HepG2 (cell line): ENCODE data around the gene BCAS3. TPM values are rescaled to one million over a fixed set of nuclear protein-coding genes. Genes with fewer than 3 reads are reported as not detected.

Source experiments
- ADNP ChIP-seq: sonication (generic); formaldehyde crosslinking; IDR thresholded peaks from 2 replicates; pipeline ENCODE4 v1.4.0; 2020; ENCODE audit warnings: missing genetic modification reagents
- DZIP1 ChIP-seq: sonication (generic); formaldehyde crosslinking; IDR thresholded peaks from 2 replicates; pipeline ENCODE4 v1.5.0; 2020; ENCODE audit warnings: mild to moderate bottlenecking, missing genetic modification reagents
- E2F5 ChIP-seq: sonication (generic); formaldehyde crosslinking; conservative IDR thresholded peaks from 2 replicates; pipeline ENCODE4 v1.4.0; 2020; ENCODE audit warnings: missing genetic modification reagents
- GABPA ChIP-seq, 2 experiments: IDR thresholded peaks; 2 replicates each; pipeline ENCODE4 v1.6.1; 2011 to 2016; ENCODE audit warnings: low read depth in 2 of 2, low read length in 1 of 2, missing biosample characterization in 1 of 2, missing genetic modification characterization in 1 of 2
- ISX ChIP-seq: sonication (generic); formaldehyde crosslinking; conservative IDR thresholded peaks from 2 replicates; pipeline ENCODE4 v1.5.0; 2020; ENCODE audit warnings: missing genetic modification reagents
- KDM1A ChIP-seq: IDR thresholded peaks from 2 replicates; pipeline ENCODE4 v1.6.1; 2016; ENCODE audit warnings: missing compliant biosample characterization
- MED13 ChIP-seq: sonication (generic); formaldehyde crosslinking; IDR thresholded peaks from 2 replicates; pipeline ENCODE4 v1.5.0; 2020; ENCODE audit warnings: missing genetic modification reagents
- MTA1 ChIP-seq: sonication (generic); formaldehyde crosslinking; IDR thresholded peaks from 2 replicates; pipeline ENCODE4 v1.4.0; 2020; ENCODE audit warnings: missing genetic modification reagents, mild to moderate bottlenecking, borderline replicate concordance
- NFIB ChIP-seq: sonication (generic); formaldehyde crosslinking; IDR thresholded peaks from 2 replicates; pipeline ENCODE4 v1.9.0; 2021; ENCODE audit warnings: missing genetic modification reagents, mild to moderate bottlenecking, borderline replicate concordance
- PHB2 ChIP-seq: fragments of 450-650 bp; IDR thresholded peaks from 2 replicates; pipeline ENCODE4 v1.6.1; 2018; ENCODE audit not compliant: partially characterized antibody
- RAD21 ChIP-seq: fragments of 450-650 bp; formaldehyde crosslinking; IDR thresholded peaks from 2 replicates; pipeline ENCODE4 v1.5.0; 2020; ENCODE audit warnings: mild to moderate bottlenecking
- SKIL ChIP-seq: sonication (generic); formaldehyde crosslinking; IDR thresholded peaks from 2 replicates; pipeline ENCODE4 v1.8.0; 2022; ENCODE audit warnings: missing genetic modification reagents, mild to moderate bottlenecking, moderate library complexity, borderline replicate concordance
- SOX13 ChIP-seq, 3 experiments: fragments of 450-650 bp in 1 of 3; sonication (generic) in 1 of 3; formaldehyde crosslinking in 1 of 3; IDR thresholded peaks in 2 of 3; conservative IDR thresholded peaks in 1 of 3; 2 replicates each; pipeline versions ENCODE4 v1.5.0 to v1.6.1; 2016 to 2020; ENCODE audit warnings: antibody characterized with exemption in 1 of 3, mild to moderate bottlenecking in 1 of 3, missing compliant biosample characterization in 1 of 3, missing genetic modification reagents in 1 of 3, moderate library complexity in 1 of 3
- TRIM22 ChIP-seq: fragments of 450-650 bp; IDR thresholded peaks from 2 replicates; pipeline ENCODE4 v1.6.1; 2017
- ZNF20 ChIP-seq: sonication (generic); formaldehyde crosslinking; IDR thresholded peaks from 2 replicates; pipeline ENCODE4 v1.4.0; 2020; ENCODE audit warnings: mild to moderate bottlenecking, moderate library complexity, missing genetic modification reagents
- ZNF672 ChIP-seq: sonication (generic); formaldehyde crosslinking; IDR thresholded peaks from 2 replicates; pipeline ENCODE4 v1.8.1; 2022; ENCODE audit warnings: missing genetic modification reagents
- ZNF674 ChIP-seq: sonication (generic); formaldehyde crosslinking; IDR thresholded peaks from 2 replicates; pipeline ENCODE4 v1.5.0; 2020; ENCODE audit warnings: low read depth, mild to moderate bottlenecking, missing genetic modification reagents
- polyA plus RNA-seq, 8 experiments: library from polyadenylated mRNA; depleted of rRNA in 3 of 8; stranded (reverse) in 7 of 8; unstranded in 1 of 8; fragments of >200 nt; fragmentation: Illumina TruSeq in 4 of 8; extraction: Trizol in 4 of 8; gene quantifications; 2 replicates each; pipeline versions ENCODE4 v1.2.1 to v1.2.3, GENCODE V29; 2011 to 2016; ENCODE audit warnings: low read depth in 4 of 8, missing spikeins in 1 of 8, mixed read lengths in 1 of 8; ENCODE audit not compliant: insufficient read depth in 1 of 8
- total RNA-seq, 5 experiments: library from RNA; depleted of rRNA; stranded (reverse); fragments of >200 nt; fragmentation: Illumina TruSeq; extraction: Trizol; gene quantifications; 2 replicates each; pipeline ENCODE4 v1.2.3, GENCODE V29; 2016; ENCODE audit warnings: low read depth in 1 of 5

Gene BCAS3
- total and polyA plus RNA-seq, 2 of the 13 experiments (the other 11 are each of a cell fraction or from before 2014, with no cell fraction given), result 10.7 to 11.2 TPM

- TF ChIP-seq ZNF20 (CRISPR knock-in tag), result no peak
- TF ChIP-seq RAD21, result no peak
- TF ChIP-seq E2F5, result no peak
- TF ChIP-seq DZIP1 (CRISPR knock-in tag), result no peak
- TF ChIP-seq ISX (CRISPR knock-in tag), result no peak
- no peak for TF ChIP-seq KDM1A (CRISPR knock-in tag)
- TF ChIP-seq ZNF674 (CRISPR knock-in tag), result no peak
- no peak for TF ChIP-seq SOX13 (IDR thresholded peaks at IDR 0.05)
- TF ChIP-seq SOX13 (CRISPR knock-in tag; conservative IDR thresholded peaks at IDR 0.05 in 1 of 2, IDR thresholded peaks at IDR 0.05 in 1 of 2), result peak in 1 of 2 experiments; percentile 43; a peak in 1 of 4 replicates
- peak; percentile 65; the same call in 1 of the 2 replicates for TF ChIP-seq MTA1
- TF ChIP-seq MED13, result 0 out of 2 replicates have a peak, but pooled peaks have one; percentile 47
- TF ChIP-seq NFIB (CRISPR knock-in tag), result no peak
- TF ChIP-seq ZNF672, result no peak
- no peak for TF ChIP-seq SKIL (CRISPR knock-in tag)
- TF ChIP-seq TRIM22, result no peak
- no peak for TF ChIP-seq PHB2
- no peak for TF ChIP-seq ADNP (CRISPR knock-in tag)
- TF ChIP-seq GABPA (IDR thresholded peaks at IDR 0.05; ENCODE audit: low read depth, low read length), result no peak
- no peak for TF ChIP-seq GABPA (CRISPR knock-in tag; IDR thresholded peaks at IDR 0.05; ENCODE audit: low read depth)
Measured at GRCh38 chr17:61313461-61314326, 636.0 kb downstream of the BCAS3 start (continued).
